HS-5 (cell line): Measurements from ENCODE around the gene TENT4B.

Source experiments
- DNase-seq: peaks from one replicate; pipeline ENCODE4 v3.0.0-alpha.2; 2012; ENCODE audit warnings: low read depth

The TENT4B gene

DNA sequence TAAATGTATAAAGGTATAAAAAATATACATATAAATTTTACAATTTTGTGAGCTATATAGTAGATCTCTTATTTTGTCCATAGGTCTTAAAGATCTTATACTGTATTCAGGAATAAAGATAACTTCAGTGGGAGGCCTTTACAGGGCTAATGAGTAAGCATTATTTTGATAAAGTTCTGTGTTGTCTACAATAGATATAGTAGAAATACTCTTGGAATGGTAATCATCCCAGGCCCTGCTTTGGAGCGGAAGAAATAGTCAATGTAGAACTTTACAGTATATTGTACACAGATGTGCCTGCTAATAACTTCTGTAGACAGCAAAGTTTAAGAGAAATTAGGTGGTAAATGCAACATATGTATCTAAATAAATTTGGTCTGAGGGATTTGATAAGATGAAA, 42.6 kb downstream of the TENT4B start:
- DNase-seq, result no peak

DNA sequence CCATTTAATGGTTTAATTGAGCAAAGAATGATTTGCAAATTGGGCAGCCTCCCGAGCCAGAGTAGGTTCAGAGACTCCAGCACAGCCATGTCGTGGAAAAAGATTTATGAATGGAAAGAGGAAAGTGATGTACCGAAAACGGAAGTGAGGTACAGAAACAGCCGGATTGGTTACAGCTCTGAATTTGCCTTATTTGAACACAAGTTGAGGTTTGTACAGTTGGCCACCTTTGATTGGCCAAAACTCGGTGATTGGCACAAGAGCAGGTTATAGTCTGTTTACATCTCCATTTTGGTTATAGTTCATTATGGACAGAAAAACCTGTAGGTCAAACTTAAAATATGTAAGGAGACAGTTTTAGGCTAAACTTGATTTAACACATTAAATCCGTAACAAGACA, 44.5 kb downstream of the TENT4B start:
- DNase-seq, result no peak

DNA sequence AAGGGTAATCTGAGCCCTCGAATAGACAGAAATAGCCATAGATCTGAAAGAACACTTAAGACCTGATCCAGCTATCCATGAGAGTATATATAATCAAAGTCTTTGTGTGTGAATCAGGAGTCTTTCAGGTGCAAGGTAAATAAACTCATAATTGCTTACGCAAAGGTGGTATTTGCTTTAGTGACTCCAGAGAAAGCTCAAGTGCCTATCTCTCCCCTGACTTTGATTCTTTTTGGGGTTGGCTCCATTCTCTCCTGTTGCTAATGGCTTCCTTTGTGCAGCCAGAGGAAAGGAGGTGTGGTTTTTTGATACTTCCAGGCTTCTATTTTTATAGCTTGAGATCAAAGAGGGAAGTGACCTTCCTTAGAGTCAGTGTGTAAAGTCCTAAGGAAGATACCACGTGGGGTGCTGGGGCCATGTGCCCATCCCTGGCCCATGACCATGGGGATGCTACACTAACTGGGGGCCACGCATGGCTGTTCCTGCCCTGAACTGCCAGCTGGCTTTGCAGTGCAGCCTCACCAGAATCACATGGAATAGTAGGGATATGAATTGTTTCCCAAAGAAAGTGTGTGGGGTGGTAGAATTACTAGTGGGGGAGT, 45.8 kb downstream of the TENT4B start:
- DNase-seq, result no peak

DNA sequence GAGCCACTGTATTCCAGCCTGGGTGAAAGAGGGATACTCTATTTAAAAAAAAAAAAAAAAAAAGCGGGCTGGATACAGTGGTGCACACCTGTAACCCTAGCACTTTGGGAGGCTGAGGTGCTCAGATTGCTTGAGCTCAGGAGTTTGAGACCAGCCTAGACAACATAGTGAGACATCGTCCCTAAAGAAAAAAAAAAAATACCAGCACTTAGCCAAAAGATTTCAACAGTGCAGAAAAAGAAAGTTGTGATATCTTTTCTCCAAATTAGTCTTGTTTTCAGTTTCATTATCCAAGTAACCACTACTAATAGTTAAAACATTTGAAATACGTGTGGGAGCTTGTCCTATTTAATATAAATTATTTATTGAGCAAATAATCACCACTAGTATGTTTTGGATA, 48.7 kb downstream of the TENT4B start:
- no peak for DNase-seq

DNA sequence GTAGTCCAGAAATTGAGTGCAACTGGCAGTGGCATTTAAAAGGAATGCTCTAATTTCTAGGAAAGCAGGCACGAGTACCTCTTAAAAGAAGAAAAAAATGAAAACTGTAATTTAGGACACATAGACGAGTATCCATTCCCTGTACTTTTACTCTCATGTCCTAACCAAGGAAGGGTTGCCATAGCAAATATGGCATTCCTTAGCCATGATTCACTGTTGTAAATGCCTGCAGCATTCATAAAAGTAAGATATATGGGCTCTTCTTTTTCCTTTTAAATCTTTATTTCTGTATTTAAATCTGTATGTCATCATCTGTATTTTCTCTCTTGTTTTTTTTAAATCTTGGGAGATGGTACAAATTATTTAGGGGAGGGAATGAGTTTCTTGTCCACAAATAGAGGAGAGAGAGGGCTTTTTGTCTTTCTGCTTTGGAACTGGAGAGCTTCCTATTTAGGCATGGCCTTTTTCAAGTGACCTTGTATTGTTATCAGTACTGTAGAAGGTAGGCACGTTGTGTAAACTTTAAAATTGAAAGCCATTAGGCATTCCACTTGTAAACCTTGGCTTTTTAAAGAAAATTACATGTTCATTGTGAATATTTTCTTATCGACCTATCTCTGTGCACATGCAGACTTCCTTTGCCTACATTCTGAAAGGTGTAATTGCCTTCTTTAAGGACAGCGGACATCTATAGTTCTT, 50.0 kb downstream of the TENT4B start:
- DNase-seq, result peak; percentile 61

DNA sequence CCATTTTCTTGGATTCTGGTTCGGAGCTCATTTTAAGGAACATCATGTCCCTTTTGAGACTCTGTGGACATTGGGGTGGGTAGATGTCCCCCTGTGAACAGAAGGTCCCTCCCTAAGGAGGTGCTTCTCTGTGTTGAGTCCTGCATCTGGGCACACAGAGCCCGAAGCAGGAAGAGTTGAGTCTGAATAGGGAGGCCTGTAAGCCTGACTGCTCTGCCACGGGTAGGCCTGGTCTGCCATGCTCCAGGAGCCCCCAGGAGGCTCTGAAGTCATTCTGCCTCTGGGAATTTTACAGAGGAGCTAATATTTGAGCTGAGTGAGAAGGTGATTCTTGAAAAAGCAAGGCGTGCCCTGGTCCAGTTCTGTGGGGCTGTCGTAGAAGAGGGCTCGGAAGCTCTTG, 50.6 kb downstream of the TENT4B start:
- DNase-seq, result no peak

DNA sequence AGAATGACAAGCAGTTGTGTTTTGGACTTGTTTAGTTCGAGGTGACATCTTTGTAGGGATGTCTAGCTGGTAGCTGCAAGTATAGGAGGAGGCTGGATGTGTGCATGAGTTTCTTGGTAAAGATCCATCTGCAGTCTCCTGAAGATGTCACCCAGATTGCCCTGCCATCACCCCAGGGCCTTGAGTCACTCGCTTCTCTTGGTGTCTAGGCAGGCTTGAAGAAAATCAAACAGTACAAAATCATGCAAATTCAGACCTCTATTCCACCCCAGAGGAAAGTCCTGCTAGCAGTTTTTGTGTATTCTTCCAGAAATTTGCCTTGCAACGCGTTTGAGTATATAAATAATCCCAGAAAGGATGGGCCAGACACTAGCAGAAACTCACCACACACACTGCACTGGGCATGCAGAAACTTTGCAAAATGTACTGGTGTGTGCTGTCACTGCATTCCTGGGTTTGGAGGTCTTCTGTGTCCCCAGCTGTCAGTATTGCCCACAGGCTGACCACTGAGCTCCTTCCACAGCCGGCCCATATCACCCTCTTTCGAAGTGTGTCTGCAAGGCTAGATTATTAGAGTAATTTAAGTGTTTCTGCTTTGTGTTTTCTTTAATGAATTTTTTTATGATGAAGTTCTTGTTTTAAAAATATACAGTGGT, 51.5 kb downstream of the TENT4B start:
- no peak for DNase-seq

DNA sequence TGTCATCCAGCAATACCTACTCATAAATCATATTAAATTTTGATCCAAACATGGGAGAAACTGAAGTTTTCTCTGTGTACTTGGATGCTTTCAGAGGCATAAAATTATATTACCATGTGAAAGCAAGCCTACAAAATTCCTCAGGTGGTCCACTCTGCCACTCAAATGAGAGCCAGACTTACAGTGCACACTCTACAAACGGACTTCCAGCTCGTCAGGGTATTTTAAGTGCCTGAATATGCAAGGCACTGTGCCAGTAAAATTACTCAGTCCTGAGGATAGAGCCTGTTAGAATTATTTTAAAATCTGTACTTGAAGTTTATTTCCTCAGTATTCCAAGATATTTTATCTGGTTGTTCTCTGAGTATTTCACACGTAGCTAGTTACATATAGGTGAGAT, 54.5 kb downstream of the TENT4B start:
- DNase-seq, result no peak

DNA sequence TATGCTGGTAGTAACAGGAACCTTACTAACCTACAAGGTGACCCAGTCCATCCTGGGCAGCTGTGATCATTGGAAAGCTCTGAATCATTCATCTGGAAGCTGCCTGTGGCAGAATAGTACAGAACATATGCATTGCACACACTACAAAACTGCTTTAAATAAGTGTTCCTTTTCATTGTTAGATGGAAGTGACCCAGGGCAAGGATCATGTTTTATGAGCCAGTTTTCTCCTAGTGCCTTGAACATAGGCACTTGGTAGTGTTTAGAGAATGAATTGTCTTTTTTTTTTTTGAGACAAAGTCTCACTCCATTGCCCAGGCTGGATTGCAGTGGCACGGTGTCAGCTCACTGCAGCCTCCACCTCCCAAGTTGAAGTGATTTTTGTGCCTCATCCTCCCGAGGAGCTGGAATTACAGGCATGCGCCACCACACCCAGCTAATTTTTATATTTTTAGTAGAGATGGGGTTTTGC, 55.4 kb downstream of the TENT4B start:
- DNase-seq, result no peak

DNA sequence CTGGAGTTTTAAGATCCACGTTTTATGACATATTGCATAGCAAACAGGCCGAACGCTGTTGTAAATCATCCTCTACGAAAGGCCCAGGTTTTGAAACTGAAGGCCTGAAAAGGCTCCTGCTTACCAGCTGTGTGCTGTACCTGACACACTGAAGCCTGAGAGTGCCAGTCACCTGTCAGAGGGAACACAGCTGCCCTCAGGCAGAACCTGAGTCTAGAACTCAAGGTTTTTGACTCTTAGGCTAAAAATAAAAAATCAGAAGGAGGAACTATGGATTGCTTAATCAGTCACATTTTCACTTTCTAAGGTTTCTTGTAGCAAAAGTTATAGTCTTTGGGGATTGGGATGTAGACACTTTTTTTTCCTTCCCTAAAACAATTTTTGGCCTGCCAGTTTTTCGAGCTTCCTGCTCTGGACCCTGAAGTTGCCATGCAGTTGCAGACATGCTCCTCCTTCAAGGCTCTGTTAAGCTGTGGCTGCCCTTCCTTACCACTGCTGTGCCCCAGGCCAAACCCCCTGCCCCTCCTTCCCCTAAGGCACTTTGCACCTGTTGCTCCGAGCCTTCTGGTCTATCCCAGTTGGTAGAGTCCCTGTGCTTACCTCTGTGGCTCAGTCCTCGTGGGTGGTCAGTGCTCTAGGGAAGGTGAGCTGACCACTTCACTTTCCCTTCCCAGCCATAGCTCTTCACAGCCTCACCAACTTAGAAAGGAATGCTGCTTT, 56.6 kb downstream of the TENT4B start:
- no peak for DNase-seq

DNA sequence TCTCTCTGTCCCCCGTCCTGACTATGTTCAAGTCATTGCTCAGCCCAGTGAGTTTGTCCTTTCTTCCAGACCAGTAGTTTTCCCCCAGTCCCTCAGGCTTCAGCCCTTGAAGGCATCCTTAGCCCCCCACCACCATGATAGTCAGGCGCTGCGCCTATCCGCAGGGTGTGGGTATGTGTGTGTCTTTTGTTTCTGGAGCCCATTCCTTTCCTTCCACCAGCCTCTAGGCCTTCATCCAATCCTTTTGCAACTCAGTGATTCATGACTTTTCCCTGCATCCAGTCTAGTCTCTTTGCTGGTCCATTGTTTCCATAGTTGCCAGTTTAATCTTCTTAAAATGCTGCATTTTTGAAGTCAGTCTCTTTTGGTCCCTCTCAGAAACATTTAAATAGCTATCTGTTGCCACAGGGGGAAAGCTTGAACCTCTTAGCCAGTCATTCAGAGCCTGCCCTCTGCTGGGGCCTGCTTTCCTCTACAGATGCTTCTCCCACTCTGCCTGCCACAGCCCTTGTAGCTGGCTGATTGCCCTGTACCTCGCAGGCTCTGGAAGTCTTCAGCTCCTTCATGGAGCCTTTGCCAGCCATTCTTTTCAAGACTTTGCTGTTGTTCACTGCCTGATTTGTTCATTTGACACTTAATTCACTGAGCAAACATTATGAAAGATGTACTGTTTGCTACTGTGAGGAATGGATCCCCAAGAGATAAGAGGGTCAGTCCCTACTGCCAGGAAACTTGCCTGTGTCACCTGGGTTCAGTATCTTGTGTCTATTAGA, 57.3 kb downstream of the TENT4B start:
- no peak for DNase-seq

DNA sequence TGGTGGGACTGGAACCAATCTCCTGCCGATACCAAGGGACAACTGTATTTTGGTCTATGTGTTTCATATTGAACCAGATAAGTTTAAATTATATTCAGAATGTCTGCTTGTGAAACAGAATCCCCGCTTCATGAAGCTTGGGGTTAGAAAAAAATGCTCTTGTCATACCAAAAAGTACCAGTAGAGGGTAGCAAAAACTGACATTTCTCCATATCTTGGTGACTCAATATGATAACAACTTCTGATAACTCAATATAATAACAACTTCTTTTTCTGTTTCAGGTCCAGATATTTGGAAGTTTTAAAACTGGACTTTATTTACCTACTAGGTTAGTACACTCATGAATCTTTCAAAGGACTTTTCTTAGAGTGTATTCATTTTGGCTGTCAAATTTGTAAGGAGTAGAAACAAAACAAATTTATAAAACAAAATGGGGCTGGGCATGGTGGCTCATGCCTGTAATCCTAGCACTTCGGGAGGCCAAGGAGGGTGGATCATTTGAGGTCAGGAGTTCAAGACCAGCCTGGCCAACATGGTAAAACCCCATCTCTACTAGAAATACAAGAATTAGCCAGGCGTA, 60.9 kb downstream of the TENT4B start:
- DNase-seq, result no peak

DNA sequence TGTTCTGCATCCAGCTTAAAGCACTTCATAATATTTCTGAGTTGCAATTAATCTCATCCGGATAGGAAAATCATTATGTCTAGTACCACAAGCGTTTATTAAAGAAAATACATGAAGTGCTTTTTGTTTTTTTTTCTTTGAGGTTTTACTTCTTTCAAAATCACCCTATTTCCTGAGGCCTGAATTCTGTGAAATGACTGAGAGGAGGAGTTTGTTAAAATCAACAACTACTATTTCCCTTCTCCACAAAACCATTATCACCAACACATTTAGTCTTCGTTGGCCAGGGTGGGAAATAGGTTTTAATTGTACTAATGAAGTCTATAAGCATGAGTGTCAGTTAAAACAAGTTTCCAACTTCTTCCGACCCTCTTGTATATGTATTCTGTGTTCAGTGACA, 62.6 kb downstream of the TENT4B start:
- DNase-seq, result no peak

DNA sequence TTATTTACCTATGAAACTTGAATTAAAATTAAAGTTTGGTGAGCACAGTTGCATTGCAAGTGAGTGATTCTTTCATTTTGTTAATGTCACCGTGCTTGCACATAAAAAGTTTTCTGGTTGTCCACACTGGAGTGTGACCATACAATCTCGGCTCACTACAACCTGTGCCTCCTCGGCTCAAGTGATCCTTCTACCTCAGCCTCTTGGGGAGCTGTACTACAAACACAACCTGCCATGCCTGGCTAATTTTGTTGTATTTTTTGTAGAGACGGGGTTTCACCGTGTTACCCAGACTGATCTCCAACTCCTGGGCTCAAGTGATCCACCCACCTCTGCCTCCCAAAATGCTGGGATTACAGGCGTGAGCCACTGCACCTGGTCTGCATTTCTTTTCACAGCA, 63.1 kb downstream of the TENT4B start:
- no peak for DNase-seq

DNA sequence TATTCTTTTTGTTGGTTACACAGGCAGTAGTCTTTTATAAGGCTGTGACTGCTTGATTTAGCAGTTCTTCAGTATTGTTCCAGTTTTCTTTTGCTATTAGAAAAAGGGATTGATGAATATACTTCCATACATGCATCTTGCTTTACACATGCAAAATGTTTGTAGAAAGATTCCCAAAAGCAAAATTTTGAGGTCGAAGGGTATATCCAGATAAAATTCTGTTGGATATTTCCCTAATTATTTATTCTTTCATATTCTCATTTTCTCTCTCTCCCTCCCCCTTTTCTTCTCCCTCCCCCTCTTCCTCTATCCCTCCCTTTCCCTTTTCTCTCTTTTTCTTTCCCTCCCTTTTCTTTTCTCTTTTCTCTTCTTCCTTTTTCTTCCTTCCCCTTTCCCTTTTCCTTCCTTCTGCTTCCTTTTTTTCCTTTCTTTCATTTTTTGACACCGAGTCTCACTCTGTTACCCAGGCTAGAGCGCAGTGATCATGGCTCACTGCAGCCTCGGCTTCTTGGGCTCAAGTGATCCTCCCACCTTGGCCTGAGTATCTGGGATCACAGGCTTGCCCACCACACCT, 66.4 kb downstream of the TENT4B start:
- no peak for DNase-seq

DNA sequence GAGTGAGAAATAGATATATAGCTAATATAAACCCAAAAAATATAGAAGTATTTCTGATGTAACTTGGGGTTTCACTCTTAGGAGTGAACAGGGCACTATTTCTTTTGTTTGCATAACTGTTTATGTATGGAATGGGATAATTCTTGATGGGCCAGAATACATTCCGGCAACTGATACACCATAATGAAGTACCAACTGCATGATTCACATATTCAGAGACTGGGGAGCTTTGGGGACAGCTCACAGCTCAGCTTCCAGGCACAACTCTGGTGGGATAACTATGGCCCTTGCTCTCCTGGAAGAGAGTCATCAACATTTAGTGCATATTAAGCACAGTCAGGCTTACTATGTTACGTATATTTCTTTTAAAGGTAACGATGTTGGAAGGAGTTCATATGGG, 71.2 kb downstream of the TENT4B start:
- DNase-seq, result no peak

DNA sequence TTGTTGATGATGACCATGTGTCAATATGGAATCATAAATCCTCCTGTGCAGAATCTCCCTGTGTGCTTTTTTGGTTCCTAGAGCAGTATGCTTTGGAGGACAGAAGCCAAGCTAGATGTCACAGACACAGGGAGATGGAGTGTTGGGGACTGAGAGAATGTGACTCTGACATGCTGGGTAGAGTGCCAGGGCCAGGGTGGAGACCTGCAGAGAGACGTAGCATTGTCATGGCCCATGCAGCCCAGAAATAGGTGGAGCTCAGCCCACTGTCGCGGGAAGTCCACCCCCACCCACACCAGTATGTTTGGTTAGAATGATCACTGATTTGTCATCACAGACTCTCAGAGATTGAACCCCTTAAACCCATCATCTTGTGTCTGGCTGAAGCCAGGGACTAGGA, 74.0 kb downstream of the TENT4B start:
- DNase-seq, result no peak

DNA sequence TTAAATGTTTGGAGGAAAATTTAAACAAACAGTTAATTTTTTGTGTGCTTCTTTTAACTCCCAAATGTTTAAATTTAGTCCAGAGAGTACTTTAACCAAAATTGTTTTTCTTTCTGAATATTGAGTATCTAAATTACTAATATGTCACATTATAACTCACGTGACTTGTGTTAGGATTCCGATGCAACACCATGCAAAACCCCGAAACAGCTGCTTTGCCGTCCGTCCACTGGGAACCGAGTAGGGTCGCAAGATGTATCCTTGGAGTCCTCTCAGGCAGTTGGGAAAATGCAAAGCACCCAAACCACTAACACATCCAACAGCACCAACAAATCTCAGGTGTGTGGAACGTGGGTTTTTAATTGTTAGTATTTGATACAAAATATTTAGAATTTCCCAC, 74.6 kb downstream of the TENT4B start:
- DNase-seq, result no peak

DNA sequence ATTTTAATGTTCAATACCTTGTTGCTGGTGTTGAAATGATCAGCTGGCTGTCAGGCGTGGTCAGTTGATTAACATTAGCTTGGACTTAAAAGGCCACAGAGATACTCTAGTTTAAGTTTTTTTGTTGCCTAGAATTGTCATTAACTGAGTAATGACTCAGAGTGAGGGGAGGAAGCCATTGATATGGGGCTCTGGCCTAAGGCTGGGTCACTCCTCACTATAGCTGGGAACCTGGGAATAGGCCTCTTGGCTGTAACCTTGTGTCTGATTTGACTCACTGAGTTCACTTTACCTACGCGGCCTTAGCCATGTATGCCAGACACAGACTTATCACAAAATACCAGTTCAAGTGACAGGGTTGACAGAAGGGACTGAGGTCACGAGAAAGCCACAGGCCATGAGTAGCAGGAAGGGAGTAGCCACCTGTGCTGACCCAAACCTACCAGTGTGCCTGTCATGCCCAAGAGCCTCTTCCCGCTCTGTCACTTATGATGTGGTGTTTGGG, 75.3 kb downstream of the TENT4B start:
- no peak for DNase-seq

DNA sequence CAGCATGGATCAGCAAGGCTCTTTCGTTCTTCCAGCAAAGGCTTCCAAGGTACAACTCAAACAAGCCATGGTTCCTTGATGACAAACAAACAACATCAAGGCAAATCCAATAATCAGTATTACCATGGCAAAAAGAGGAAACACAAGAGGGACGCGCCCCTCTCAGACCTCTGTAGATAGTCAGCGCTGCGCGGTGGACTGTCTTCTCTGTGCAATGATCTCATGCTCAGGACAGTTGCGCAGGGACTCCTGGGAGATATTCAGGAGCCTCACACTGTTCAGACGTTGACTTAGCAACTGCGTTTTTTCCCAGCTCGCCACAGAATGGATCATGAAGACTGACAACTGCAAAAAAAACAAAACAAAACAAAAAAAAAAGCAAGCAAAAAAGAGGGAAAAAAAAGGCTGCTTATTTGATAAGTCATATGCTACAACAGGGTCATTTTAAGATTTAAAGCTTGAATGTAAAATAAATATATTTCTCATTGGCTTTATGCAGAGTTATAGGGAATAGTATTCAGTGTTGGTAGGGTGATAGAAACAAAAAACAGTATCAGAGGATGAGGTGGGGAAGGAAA, 76.1 kb downstream of the TENT4B start:
- DNase-seq, result no peak
